Activated naive CD4-positive, alpha-beta T cell treated with anti-CD3 and anti-CD28 coated beads for 36 hours (primary cell): ENCODE data around the gene ANTXR1. TPM values are rescaled to one million over a fixed set of nuclear protein-coding genes. Genes with fewer than 3 reads are reported as not detected.

Experiments used
- CTCF ChIA-PET: fragments of 350-600 bp; sonication (Branson Sonifier 250); formaldehyde crosslinking; loops from one replicate; lab custom pipeline; 2021; ENCODE audit warnings: antibody characterized with exemption; lab: Charles Lee
- DNase-seq: peaks from one replicate; pipeline ENCODE4 v3.0.0-alpha.2; 2020
- H3K27ac Mint-ChIP-seq: one replicate; pipeline ENCODE4 v1.8.0; 2021; ENCODE audit warnings: mild to moderate bottlenecking, mixed read lengths
- H3K27me3 Mint-ChIP-seq: one replicate; pipeline ENCODE4 v1.8.0; 2021; ENCODE audit warnings: low read depth, mixed read lengths
- H3K36me3 Mint-ChIP-seq: one replicate; pipeline ENCODE4 v1.8.0; 2021; ENCODE audit warnings: low read depth, mixed read lengths
- H3K4me1 Mint-ChIP-seq: one replicate; pipeline ENCODE4 v1.8.0; 2021; ENCODE audit warnings: low read depth, mixed read lengths
- H3K4me3 Mint-ChIP-seq: one replicate; pipeline ENCODE4 v1.8.0; 2021; ENCODE audit warnings: mild to moderate bottlenecking, moderate library complexity, mixed read lengths
- H3K9me3 Mint-ChIP-seq: one replicate; pipeline ENCODE4 v1.8.0; 2021; ENCODE audit warnings: mixed read lengths
- intact Hi-C: fragments of 100-400 bp; cut with micrococcal nuclease; formaldehyde crosslinking; loops from one replicate; pipeline ENCODE4 v1.15.1; 2023
- total RNA-seq, 2 experiments: library from RNA; stranded (reverse); gene quantifications; one replicate each; pipeline ENCODE4 v1.2.3, GENCODE V29; 2021

The ANTXR1 gene
- total RNA-seq, 2 experiments from 2014 or later: 0.17 TPM; not detected in 1

DNA sequence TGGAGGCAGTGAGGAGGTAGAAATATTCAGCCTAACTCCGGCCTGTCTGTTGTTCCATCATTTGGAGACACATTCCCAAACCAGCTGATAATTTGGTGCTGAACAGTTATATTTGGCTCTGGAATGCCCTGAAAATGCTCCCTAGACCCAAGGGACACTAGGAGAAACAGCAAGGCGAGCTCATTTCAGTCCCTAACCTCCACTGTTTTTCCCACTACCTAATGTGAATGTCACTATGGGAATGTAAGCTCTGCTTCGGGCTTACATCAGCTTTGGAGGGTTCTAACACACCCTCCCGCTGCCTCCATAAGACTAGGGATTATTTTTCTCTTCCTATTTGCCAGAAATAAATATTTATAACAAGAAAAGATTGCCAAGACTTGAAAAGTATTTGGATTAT is 103.5 kb downstream of the ANTXR1 start:
- CTCF ChIA-PET: interaction anchor here (0.8 to 1.2 kb wide), 2 partner anchors 33 to 190 kb away, joined by 3 to 5 read pairs; no protein-coding TSS in a partner anchor

DNA sequence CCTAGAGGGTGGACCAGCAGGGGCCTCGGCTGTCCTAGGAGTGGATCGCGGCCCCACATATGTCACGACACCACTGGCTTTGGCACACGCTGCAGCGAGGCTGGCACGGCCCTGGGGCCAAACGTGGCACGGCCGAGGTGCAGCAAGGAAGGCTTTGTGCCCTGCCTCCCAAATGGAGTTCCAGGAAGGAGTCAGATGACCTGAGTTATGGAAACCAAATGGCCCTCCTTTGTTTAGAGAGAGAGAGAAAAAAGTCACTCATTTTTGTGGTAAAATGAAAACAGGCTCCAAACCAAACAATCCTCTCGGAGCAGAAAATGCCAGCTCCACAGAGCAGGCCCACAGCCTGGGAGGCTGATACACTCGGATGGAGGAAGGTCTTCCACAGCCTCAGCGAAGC is 105.6 kb downstream of the ANTXR1 start:
- H3K36me3 Mint-ChIP-seq: no peaks in the 10 kb centered on the region
- no peaks in the 10 kb centered on the region for H3K9me3 Mint-ChIP-seq
- H3K27ac Mint-ChIP-seq: no peak overlapping the region
- no peak overlapping the region for H3K4me3 Mint-ChIP-seq
- CTCF ChIA-PET: no interaction called here
- DNase-seq: no peak
- intact Hi-C loops: no loop called here
- no peaks in the 10 kb centered on the region for H3K27me3 Mint-ChIP-seq
- no peaks in the 10 kb centered on the region for H3K4me1 Mint-ChIP-seq

More for the DNA sequence above, 103.5 kb downstream of the ANTXR1 start:
- no peaks in the 10 kb centered on the region for H3K9me3 Mint-ChIP-seq
- no peaks in the 10 kb centered on the region for H3K36me3 Mint-ChIP-seq
- no peaks in the 10 kb centered on the region for H3K4me1 Mint-ChIP-seq
- no peak for DNase-seq
- H3K27ac Mint-ChIP-seq: no peak overlapping the region
- H3K27me3 Mint-ChIP-seq: no peaks in the 10 kb centered on the region
- H3K4me3 Mint-ChIP-seq: no peak overlapping the region
- intact Hi-C loops: no loop called here

- Mint-ChIP-seq H3K27ac (no peak overlapping the region), H3K36me3 (no peaks in the 10 kb centered on the region), H3K9me3 (no peaks in the 10 kb centered on the region), H3K27me3 (no peaks in the 10 kb centered on the region), H3K4me1 (no peaks in the 10 kb centered on the region), H3K4me3 (no peak overlapping the region)
- no peak for DNase-seq
- intact Hi-C loops: no loop called here
- CTCF ChIA-PET: no interaction called here
Measured at GRCh38 chr2:69119104-69119894, 106.3 kb downstream of the ANTXR1 start.

- Mint-ChIP-seq H3K36me3 (no peaks in the 10 kb centered on the region), H3K4me3 (no peak overlapping the region)
- intact Hi-C loops: no loop called here
Measured at GRCh38 chr2:69122271-69122670, 109.3 kb downstream of the ANTXR1 start.

GRCh38 chr2:69123182-69123581 is 110.2 kb downstream of the ANTXR1 start:
- no peaks in the 10 kb centered on the region for H3K9me3 Mint-ChIP-seq
- no peaks in the 10 kb centered on the region for H3K4me1 Mint-ChIP-seq
- intact Hi-C loops: no loop called here
- H3K27me3 Mint-ChIP-seq: peaks cover 3% of the 10 kb centered on the region
- H3K4me3 Mint-ChIP-seq: no peak overlapping the region
- DNase-seq: no peak
- H3K27ac Mint-ChIP-seq: no peak overlapping the region
- H3K36me3 Mint-ChIP-seq: no peaks in the 10 kb centered on the region
- CTCF ChIA-PET: interaction anchor here (0.8 kb wide), 1 partner anchor 10 kb away, joined by 3 read pairs; no protein-coding TSS in a partner anchor

More at GRCh38 chr2:69122271-69122670, 109.3 kb downstream of the ANTXR1 start:
- Mint-ChIP-seq H3K27ac (no peak overlapping the region), H3K4me1 (no peaks in the 10 kb centered on the region), H3K27me3 (peaks cover 3% of the 10 kb centered on the region), H3K9me3 (no peaks in the 10 kb centered on the region)
- no peak for DNase-seq
- CTCF ChIA-PET: interaction anchor here (0.6 to 0.8 kb wide), 2 partner anchors 9 to 94 kb away, joined by 3 read pairs; no protein-coding TSS in a partner anchor

GRCh38 chr2:69124343-69124742 is 111.4 kb downstream of the ANTXR1 start:
- Mint-ChIP-seq H3K9me3 (no peaks in the 10 kb centered on the region), H3K27me3 (peaks cover 3% of the 10 kb centered on the region), H3K27ac (no peak overlapping the region), H3K4me3 (no peak overlapping the region), H3K36me3 (no peaks in the 10 kb centered on the region), H3K4me1 (no peaks in the 10 kb centered on the region)
- CTCF ChIA-PET: no interaction called here
- intact Hi-C loops: no loop called here
- DNase-seq: no peak

DNA sequence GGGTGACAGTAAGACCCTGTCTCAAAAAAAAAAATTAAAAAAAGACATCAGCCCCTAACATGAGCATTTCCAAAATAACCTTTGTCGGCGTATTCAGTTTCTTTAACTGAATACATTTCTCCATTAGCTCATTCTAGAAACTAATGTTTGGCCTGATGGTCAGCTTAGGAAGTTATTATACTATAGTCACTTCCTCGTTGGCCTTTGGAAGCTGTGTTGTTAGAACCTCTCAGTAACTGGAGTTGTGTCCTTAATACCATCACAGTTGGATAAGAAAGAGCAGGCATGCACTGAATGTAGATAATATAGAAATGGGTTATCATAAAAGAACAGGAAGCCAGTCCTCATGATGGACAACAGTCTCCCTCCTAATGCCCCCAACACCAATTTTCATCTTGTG is 112.8 kb downstream of the ANTXR1 start:
- Mint-ChIP-seq H3K36me3 (no peaks in the 10 kb centered on the region), H3K4me3 (no peak overlapping the region), H3K27ac (no peak overlapping the region), H3K4me1 (no peaks in the 10 kb centered on the region), H3K27me3 (peaks cover 3% of the 10 kb centered on the region), H3K9me3 (no peaks in the 10 kb centered on the region)
- intact Hi-C loops: no loop called here
- DNase-seq: no peak
- CTCF ChIA-PET: interaction anchor here (0.6 kb wide), 1 partner anchor 631 kb away, joined by 3 read pairs; no protein-coding TSS in a partner anchor

DNA sequence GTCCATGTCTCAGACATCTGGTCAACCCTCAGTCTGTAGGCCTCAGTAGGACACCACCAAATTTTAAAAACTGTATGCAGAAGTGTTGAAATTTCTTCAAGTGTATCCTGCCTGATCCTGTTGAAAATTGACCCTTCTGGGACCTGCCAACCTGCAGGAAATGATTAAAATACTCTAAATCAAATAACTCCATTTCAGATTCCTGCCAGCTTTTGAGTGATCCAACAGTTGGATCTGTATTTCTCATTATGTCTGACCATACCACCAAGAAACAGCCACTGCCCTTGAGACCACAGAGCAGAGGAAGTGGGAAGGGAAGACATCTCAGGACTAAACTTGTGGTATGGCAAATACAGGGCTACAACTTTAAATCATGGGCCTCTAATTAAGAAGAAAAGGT is 113.4 kb downstream of the ANTXR1 start:
- CTCF ChIA-PET: interaction anchor here (0.6 kb wide), 1 partner anchor 630 kb away, joined by 3 read pairs; no protein-coding TSS in a partner anchor
- no peak overlapping the region for H3K27ac Mint-ChIP-seq

DNA sequence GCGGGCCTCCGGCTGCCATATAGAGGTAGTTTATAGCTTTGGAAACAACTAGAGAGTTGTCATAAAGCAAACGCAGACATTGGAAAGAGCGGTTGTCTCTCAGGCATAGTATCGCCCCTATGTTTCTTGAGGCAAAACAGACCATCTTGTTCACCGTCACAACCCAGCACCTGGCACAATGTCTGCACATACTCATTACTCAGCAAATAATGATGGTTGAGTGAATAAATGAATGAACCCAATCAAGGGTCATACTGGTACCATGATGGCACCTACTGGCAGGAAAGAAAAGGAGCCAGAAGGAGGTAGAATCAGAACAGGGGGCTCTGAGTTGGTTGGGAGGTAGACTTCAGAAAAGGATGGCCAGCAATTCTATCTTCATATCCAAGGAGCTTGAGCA is 118.5 kb downstream of the ANTXR1 start:
- Mint-ChIP-seq H3K9me3 (no peaks in the 10 kb centered on the region), H3K36me3 (no peaks in the 10 kb centered on the region), H3K4me1 (no peaks in the 10 kb centered on the region), H3K27ac (no peak overlapping the region), H3K4me3 (no peak overlapping the region), H3K27me3 (no peaks in the 10 kb centered on the region)
- intact Hi-C loops: no loop called here
- DNase-seq: no peak
- CTCF ChIA-PET: interaction anchor here (1.1 kb wide), 1 partner anchor 118 kb away, joined by 3 read pairs; the partner anchor contains the start of gene ANTXR1

More for the DNA sequence above, 113.4 kb downstream of the ANTXR1 start:
- intact Hi-C loops: no loop called here
- Mint-ChIP-seq H3K27me3 (peaks cover 3% of the 10 kb centered on the region), H3K36me3 (no peaks in the 10 kb centered on the region), H3K4me3 (no peak overlapping the region), H3K4me1 (no peaks in the 10 kb centered on the region), H3K9me3 (no peaks in the 10 kb centered on the region)
- no peak for DNase-seq

GRCh38 chr2:69131983-69132675 is 119.2 kb downstream of the ANTXR1 start:
- Mint-ChIP-seq H3K27me3 (no peaks in the 10 kb centered on the region), H3K9me3 (no peaks in the 10 kb centered on the region), H3K4me3 (no peak overlapping the region), H3K4me1 (no peaks in the 10 kb centered on the region), H3K27ac (no peak overlapping the region), H3K36me3 (no peaks in the 10 kb centered on the region)
- DNase-seq: no peak
- CTCF ChIA-PET: interaction anchor here (1.1 kb wide), 1 partner anchor 119 kb away, joined by 3 read pairs; the partner anchor contains the start of gene ANTXR1
- intact Hi-C loops: no loop called here

GRCh38 chr2:69132960-69133590 is 120.1 kb downstream of the ANTXR1 start:
- Mint-ChIP-seq H3K4me1 (no peaks in the 10 kb centered on the region), H3K4me3 (no peak overlapping the region), H3K9me3 (no peaks in the 10 kb centered on the region), H3K36me3 (no peaks in the 10 kb centered on the region), H3K27ac (no peak overlapping the region), H3K27me3 (no peaks in the 10 kb centered on the region)
- intact Hi-C loops: no loop called here
- CTCF ChIA-PET: no interaction called here
- DNase-seq: no peak

GRCh38 chr2:69133898-69134297 is 120.9 kb downstream of the ANTXR1 start:
- Mint-ChIP-seq H3K27me3 (no peaks in the 10 kb centered on the region), H3K4me1 (no peaks in the 10 kb centered on the region), H3K36me3 (no peaks in the 10 kb centered on the region), H3K27ac (no peak overlapping the region), H3K9me3 (no peaks in the 10 kb centered on the region), H3K4me3 (no peak overlapping the region)
- DNase-seq: no peak
- intact Hi-C loops: no loop called here
- CTCF ChIA-PET: interaction anchor here (0.5 kb wide), 1 partner anchor 466 kb away, joined by 3 read pairs; no protein-coding TSS in a partner anchor
